PC-9 (cell line): ENCODE data around the gene OS9.

ENCODE experiments used
- CTCF ChIP-seq: fragments of 200-600 bp; sonication (generic); conservative IDR thresholded peaks from 2 replicates; pipeline ENCODE4 v1.6.1; 2017; ENCODE audit warnings: mixed run types, antibody characterized with exemption, mild to moderate bottlenecking, moderate library complexity
- EZH2 ChIP-seq: fragments of 200-600 bp; sonication (generic); IDR thresholded peaks from 2 replicates; pipeline ENCODE4 v1.8.0; 2017; ENCODE audit warnings: antibody characterized with exemption, low read depth

DNA sequence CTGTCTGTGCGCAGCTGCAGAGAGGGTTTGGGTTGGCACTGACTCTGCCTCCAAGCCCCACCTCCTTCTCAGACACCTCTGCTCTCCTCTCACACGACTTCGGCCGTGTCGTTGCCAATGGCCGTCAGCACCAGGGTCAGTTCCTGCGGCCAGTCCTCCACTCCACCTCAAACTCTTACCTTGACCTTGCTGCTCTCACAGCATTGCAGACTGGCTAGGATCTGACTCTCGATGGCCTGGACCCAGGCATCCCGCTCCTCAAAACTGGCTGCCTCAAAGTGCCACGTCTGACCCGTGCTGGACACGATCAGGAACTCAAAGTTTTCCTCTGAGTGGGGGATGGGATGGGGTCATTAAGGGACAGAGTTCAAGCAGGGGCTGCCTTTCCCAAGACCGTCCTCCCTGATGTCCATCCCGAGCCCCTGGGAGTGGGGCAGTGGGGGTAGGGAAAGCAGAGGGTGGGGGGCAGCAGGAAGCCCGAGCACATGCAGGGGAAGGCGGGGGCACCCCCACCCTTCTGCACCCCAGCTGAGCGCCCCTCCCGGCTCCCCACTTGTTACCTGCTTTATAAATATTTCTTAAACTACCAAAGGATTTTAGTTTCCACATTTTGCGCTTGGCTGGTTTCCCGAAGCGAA, 33.9 kb downstream of the OS9 start:
- TF ChIP-seq CTCF (no peak), EZH2 (no peak)
